ENCODE measurements around the gene CACNB4.

The CACNB4 gene

GRCh38 chr2:151816843-151817242 lies 282.0 kb downstream of the CACNB4 start:
- DNase-seq, result no peak
- H3K36me3 ChIP-seq, result peaks cover 28% of the 10 kb centered on the region
- H3K27ac ChIP-seq, result no peak overlapping the region
- TF ChIP-seq CTCF (IDR thresholded peaks at IDR 0.05; ENCODE audit: low read depth, low read length), result no peak
- H3K4me3 ChIP-seq (ENCODE audit: low read depth, low read length), result no peak overlapping the region
- H3K27me3 ChIP-seq (ENCODE audit: insufficient read depth, low read depth, severe bottlenecking), result no peaks in the 10 kb centered on the region
- H3K9me3 ChIP-seq (ENCODE audit: severe bottlenecking), result no peaks in the 10 kb centered on the region

GRCh38 chr2:151815821-151816489 lies 282.9 kb downstream of the CACNB4 start:
- Histone ChIP-seq H3K4me3 (ENCODE audit: low read depth, low read length) (no peak overlapping the region), H3K9me3 (ENCODE audit: severe bottlenecking) (no peaks in the 10 kb centered on the region), H3K36me3 (peaks cover 34% of the 10 kb centered on the region), H3K27ac (no peak overlapping the region), H3K27me3 (ENCODE audit: insufficient read depth, low read depth, severe bottlenecking) (no peaks in the 10 kb centered on the region)
- no peak for TF ChIP-seq CTCF (IDR thresholded peaks at IDR 0.05; ENCODE audit: low read depth, low read length)
- no peak for DNase-seq

- peaks cover 55% of the 10 kb centered on the region for H3K36me3 ChIP-seq
- H3K27ac ChIP-seq, result no peak overlapping the region
- H3K9me3 ChIP-seq (ENCODE audit: severe bottlenecking), result no peaks in the 10 kb centered on the region
- no peak for TF ChIP-seq CTCF (IDR thresholded peaks at IDR 0.05; ENCODE audit: low read depth, low read length)
- no peak for DNase-seq
- no peaks in the 10 kb centered on the region for H3K27me3 ChIP-seq (ENCODE audit: insufficient read depth, low read depth, severe bottlenecking)
- H3K4me3 ChIP-seq (ENCODE audit: low read depth, low read length), result no peak overlapping the region
These were observed 288.4 kb downstream of the CACNB4 start for GRCh38 chr2:151810489-151810888.

- Histone ChIP-seq H3K27ac (no peak overlapping the region), H3K9me3 (ENCODE audit: severe bottlenecking) (no peaks in the 10 kb centered on the region), H3K4me3 (ENCODE audit: low read depth, low read length) (no peak overlapping the region), H3K36me3 (peaks cover 66% of the 10 kb centered on the region), H3K27me3 (ENCODE audit: insufficient read depth, low read depth, severe bottlenecking) (no peaks in the 10 kb centered on the region)
- DNase-seq, result no peak
- TF ChIP-seq CTCF (IDR thresholded peaks at IDR 0.05; ENCODE audit: low read depth, low read length), result no peak
These were observed 289.8 kb downstream of the CACNB4 start for GRCh38 chr2:151809073-151809383.

- H3K36me3 ChIP-seq, result peaks cover 62% of the 10 kb centered on the region
- H3K9me3 ChIP-seq (ENCODE audit: severe bottlenecking), result no peaks in the 10 kb centered on the region
- TF ChIP-seq CTCF (IDR thresholded peaks at IDR 0.05; ENCODE audit: low read depth, low read length), result no peak
- no peak for DNase-seq
- H3K4me3 ChIP-seq (ENCODE audit: low read depth, low read length), result no peak overlapping the region
- H3K27ac ChIP-seq, result no peak overlapping the region
- no peaks in the 10 kb centered on the region for H3K27me3 ChIP-seq (ENCODE audit: insufficient read depth, low read depth, severe bottlenecking)
These were observed 290.4 kb downstream of the CACNB4 start for GRCh38 chr2:151808258-151809072.

Data from WERI-Rb-1 (cell line).